ENCODE results near the gene AMELX. TPM values are rescaled to one million over a fixed set of nuclear protein-coding genes. Genes with fewer than 3 reads are reported as not detected.

Gene AMELX
- total and polyA plus RNA-seq, 2 of the 8 experiments (the other 6 are each of a cell fraction or from before 2014, with no cell fraction given) = not detected

GRCh38 chrX:11349020-11349419 lies 55.8 kb downstream of the AMELX start:
- POLR2A ChIA-PET (ENCODE audit: partially characterized antibody) = no interaction called here
- no peak overlapping the region for H2AFZ ChIP-seq (ENCODE audit: low read length)
- no peaks in the 10 kb centered on the region for H3K27me3 ChIP-seq (replicated peaks in 1 of 4; ENCODE audit: control insufficient read depth in 3 of 4, extremely low read depth in 1 of 4, insufficient read depth in 3 of 4, low read length in 3 of 4)
- no peak overlapping the region for H2BK20ac ChIP-seq (ENCODE audit: low read length)
- H3K79me1 ChIP-seq (ENCODE audit: low read depth, low read length) = no peaks in the 10 kb centered on the region
- H3K9me3 ChIP-seq (ENCODE audit: insufficient read depth in 2 of 2, low read depth in 1 of 2, low read length in 1 of 2) = no peaks in the 10 kb centered on the region
- no peak overlapping the region for H2BK120ac ChIP-seq (replicated peaks; ENCODE audit: low read depth, low read length)
- H3K9ac ChIP-seq (replicated peaks in 1 of 4; ENCODE audit: extremely low read depth in 1 of 4, low read depth in 3 of 4, low read length in 3 of 4) = no peak overlapping the region
- no peaks in the 10 kb centered on the region for H3K4me1 ChIP-seq (replicated peaks in 1 of 4; ENCODE audit: control insufficient read depth in 3 of 4, insufficient read depth in 4 of 4, low read length in 3 of 4)
- no peaks in the 10 kb centered on the region for H3K79me2 ChIP-seq (ENCODE audit: control insufficient read depth in 1 of 2, insufficient read depth in 2 of 2, low read length in 2 of 2)
- no peak for FAIRE-seq
- CTCF ChIA-PET (ENCODE audit: partially characterized antibody) = no interaction called here
- no peak overlapping the region for H2AK5ac ChIP-seq (ENCODE audit: low read depth, low read length)
- no peaks in the 10 kb centered on the region for H4K20me1 ChIP-seq (replicated peaks in 1 of 2; ENCODE audit: control insufficient read depth in 1 of 2, insufficient read depth in 2 of 2, low read length in 2 of 2)
- no peak overlapping the region for H2BK5ac ChIP-seq (ENCODE audit: low read depth, low read length)
- no peaks in the 10 kb centered on the region for H3K36me3 ChIP-seq (ENCODE audit: control insufficient read depth in 2 of 4, insufficient read depth in 4 of 4, low read length in 3 of 4)
- H3K23me2 ChIP-seq (ENCODE audit: low read depth, low read length) = no peaks in the 10 kb centered on the region
- H4K8ac ChIP-seq (ENCODE audit: extremely low read depth, insufficient read depth, low read length) = no peak overlapping the region
- H4K91ac ChIP-seq (replicated peaks; ENCODE audit: insufficient read length, low read length) = no peak overlapping the region
- H3K23ac ChIP-seq (ENCODE audit: insufficient read length) = no peak overlapping the region
- DNase-seq (ENCODE audit: low read depth in 1 of 2, low spot score in 2 of 2) = no peak
- no peak overlapping the region for H3K27ac ChIP-seq (ENCODE audit: low read depth, low read length)
- no peak overlapping the region for H3K4ac ChIP-seq (replicated peaks; ENCODE audit: insufficient read length, low read depth, low read length)
- no peak overlapping the region for H4K5ac ChIP-seq (ENCODE audit: insufficient read length, low read depth, low read length)
- TF ChIP-seq CREB1 (IDR thresholded peaks at IDR 0.05) = no peak
- TF ChIP-seq, protein P1, sequence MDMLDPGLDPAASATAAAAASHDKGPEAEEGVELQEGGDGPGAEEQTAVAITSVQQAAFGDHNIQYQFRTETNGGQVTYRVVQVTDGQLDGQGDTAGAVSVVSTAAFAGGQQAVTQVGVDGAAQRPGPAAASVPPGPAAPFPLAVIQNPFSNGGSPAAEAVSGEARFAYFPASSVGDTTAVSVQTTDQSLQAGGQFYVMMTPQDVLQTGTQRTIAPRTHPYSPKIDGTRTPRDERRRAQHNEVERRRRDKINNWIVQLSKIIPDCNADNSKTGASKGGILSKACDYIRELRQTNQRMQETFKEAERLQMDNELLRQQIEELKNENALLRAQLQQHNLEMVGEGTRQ (IDR thresholded peaks at IDR 0.05; ENCODE audit: low read length) = no peak
- TF ChIP-seq RAD21 (IDR thresholded peaks at IDR 0.05 in 1 of 2, conservative IDR thresholded peaks at IDR 0.05 in 1 of 2; ENCODE audit: low read depth in 2 of 2, low read length in 2 of 2) = no peak
- TF ChIP-seq, protein P2, sequence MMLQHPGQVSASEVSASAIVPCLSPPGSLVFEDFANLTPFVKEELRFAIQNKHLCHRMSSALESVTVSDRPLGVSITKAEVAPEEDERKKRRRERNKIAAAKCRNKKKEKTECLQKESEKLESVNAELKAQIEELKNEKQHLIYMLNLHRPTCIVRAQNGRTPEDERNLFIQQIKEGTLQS (IDR thresholded peaks at IDR 0.05; ENCODE audit: insufficient read depth, low read depth, low read length) = no peak
- TF ChIP-seq SIRT6 (IDR thresholded peaks at IDR 0.05; ENCODE audit: low read length) = no peak
- TF ChIP-seq SP4 (IDR thresholded peaks at IDR 0.05; ENCODE audit: low read length) = no peak
- no peak for TF ChIP-seq YY1 (IDR thresholded peaks at IDR 0.05; ENCODE audit: low read depth, low read length)
- TF ChIP-seq CEBPB (IDR thresholded peaks at IDR 0.05; ENCODE audit: low read depth, low read length) = no peak
- TF ChIP-seq GTF2F1 (IDR thresholded peaks at IDR 0.05; ENCODE audit: borderline replicate concordance, low read depth, low read length) = no peak
- no peak for TF ChIP-seq TEAD4 (IDR thresholded peaks at IDR 0.05; ENCODE audit: low read depth, low read length)
- no peak for TF ChIP-seq SRF (IDR thresholded peaks at IDR 0.05; ENCODE audit: low read depth, low read length)
- no peak for TF ChIP-seq POLR2A (IDR thresholded peaks at IDR 0.05; ENCODE audit: control extremely low read depth in 1 of 2, low read depth in 2 of 2, low read length in 2 of 2)
- no peak for TF ChIP-seq SIX5 (IDR thresholded peaks at IDR 0.05; ENCODE audit: low read depth, low read length)
- TF ChIP-seq TAF1 (IDR thresholded peaks at IDR 0.05; ENCODE audit: low read depth, low read length) = no peak
- no peak overlapping the region for H2BK12ac ChIP-seq (ENCODE audit: low read depth, low read length)
- no peak overlapping the region for H2BK15ac ChIP-seq (ENCODE audit: low read length)
- 93% methylated on average over 1 of the region's 1 CpG; no CpG with 5 or more reads in 1 of the 2 experiments for WGBS, 2 experiments (ENCODE audit: extremely low coverage in 1 of 2, insufficient coverage in 1 of 2, insufficient read length in 1 of 2, insufficient replicate concordance in 2 of 2, low coverage in 1 of 2, low lambda C conversion rate in 2 of 2, missing lambda C conversion rate in 1 of 2)
- H3K18ac ChIP-seq (ENCODE audit: extremely low read depth, low read length) = no peak overlapping the region
- no peak overlapping the region for H3K56ac ChIP-seq (replicated peaks; ENCODE audit: insufficient read length, low read depth, low read length)
- H3K4me3 ChIP-seq (ENCODE audit: extremely low read depth in 1 of 4, insufficient read depth in 2 of 4, low read depth in 3 of 4, low read length in 4 of 4) = no peak overlapping the region
- no peak overlapping the region for H3K4me2 ChIP-seq (ENCODE audit: insufficient read depth in 1 of 2, low read depth in 2 of 2, low read length in 2 of 2)
- H3K14ac ChIP-seq (ENCODE audit: insufficient read length) = no peak overlapping the region
